GM10266 (cell line): ENCODE results near the gene FRMPD1.
"Not testable (repeated sequence)": the region's sequence is repeated elsewhere in the genome, so short reads cannot be mapped to it uniquely, and the experiment has no call there.

Experiments used
- DNase-seq: peaks from one replicate; pipeline ENCODE4 v3.0.0; 2012; ENCODE audit errors: extremely low spot score
- CTCF ChIP-seq: IDR thresholded peaks from 2 replicates; pipeline ENCODE4 v1.5.1; 2012; ENCODE audit warnings: mild to moderate bottlenecking, low read depth; ENCODE audit not compliant: control insufficient read depth, insufficient read depth; ENCODE audit errors: missing control alignments

FRMPD1 gene

GRCh38 chr9:37746448-37747270 lies 95.9 kb downstream of the FRMPD1 start:
- no peak for DNase-seq
- no peak for TF ChIP-seq CTCF

GRCh38 chr9:37747271-37747753 lies 96.6 kb downstream of the FRMPD1 start:
- peak; percentile 91 for TF ChIP-seq CTCF
- peak; percentile 89 for DNase-seq

- no peak for DNase-seq
- TF ChIP-seq CTCF: no peak
Measured at GRCh38 chr9:37749129-37749528, 98.4 kb downstream of the FRMPD1 start.

GRCh38 chr9:37751186-37751585 lies 100.4 kb downstream of the FRMPD1 start:
- no peak for DNase-seq
- TF ChIP-seq CTCF: no peak

GRCh38 chr9:37751704-37752103 lies 101.0 kb downstream of the FRMPD1 start:
- not testable (repeated sequence) for DNase-seq

- not testable (repeated sequence) for DNase-seq
Measured at GRCh38 chr9:37752112-37752511, 101.4 kb downstream of the FRMPD1 start.

GRCh38 chr9:37752642-37753488 lies 102.1 kb downstream of the FRMPD1 start:
- TF ChIP-seq CTCF: no peak
- no peak for DNase-seq
